HG03442 (cell line): ENCODE measurements around the gene TDRD5.
"Not testable (repeated sequence)": the region's sequence is repeated elsewhere in the genome, so short reads cannot be mapped to it uniquely, and the experiment has no call there.

Source experiments
- ATAC-seq: cut with Tn5 transposase; IDR thresholded peaks from one replicate; pipeline ENCODE4 v1.9.1; 2021; ENCODE audit warnings: mild to moderate bottlenecking, moderate library complexity; ENCODE audit not compliant: unreplicated experiment

The TDRD5 gene

GRCh38 chr1:179599623-179600249 lies 8.1 kb downstream of the TDRD5 start:
- no peak for ATAC-seq

GRCh38 chr1:179601093-179601492 lies 9.5 kb downstream of the TDRD5 start:
- ATAC-seq: no peak

- no peak for ATAC-seq
These were observed 20.7 kb downstream of the TDRD5 start for GRCh38 chr1:179612361-179612760.

GRCh38 chr1:179630719-179631118 lies 39.1 kb downstream of the TDRD5 start:
- no peak for ATAC-seq

GRCh38 chr1:179632868-179633267 lies 41.2 kb downstream of the TDRD5 start:
- ATAC-seq: peak; percentile 73

GRCh38 chr1:179637211-179637860 lies 45.7 kb downstream of the TDRD5 start:
- no peak for ATAC-seq

- no peak for ATAC-seq
These were observed 69.4 kb downstream of the TDRD5 start for GRCh38 chr1:179661018-179661417.

- ATAC-seq: no peak
These were observed 72.2 kb downstream of the TDRD5 start for GRCh38 chr1:179663810-179664209.

- no peak for ATAC-seq
These were observed 86.2 kb downstream of the TDRD5 start for GRCh38 chr1:179677882-179678281.

GRCh38 chr1:179694530-179694929 lies 102.9 kb downstream of the TDRD5 start:
- not testable (repeated sequence) for ATAC-seq

GRCh38 chr1:179702946-179703539 lies 111.4 kb downstream of the TDRD5 start:
- no peak for ATAC-seq

GRCh38 chr1:179706339-179706941 lies 114.8 kb downstream of the TDRD5 start:
- ATAC-seq: no peak

- ATAC-seq: no peak
These were observed 115.8 kb downstream of the TDRD5 start for GRCh38 chr1:179707406-179707805.

GRCh38 chr1:179708434-179709195 lies 117.0 kb downstream of the TDRD5 start:
- ATAC-seq: no peak

GRCh38 chr1:179709841-179710329 lies 118.3 kb downstream of the TDRD5 start:
- ATAC-seq: peak; percentile 72

- no peak for ATAC-seq
These were observed 122.5 kb downstream of the TDRD5 start for GRCh38 chr1:179714159-179714558.

GRCh38 chr1:179714623-179715022 lies 123.0 kb downstream of the TDRD5 start:
- ATAC-seq: no peak

- ATAC-seq: no peak
These were observed 127.6 kb downstream of the TDRD5 start for GRCh38 chr1:179719272-179719671.

- ATAC-seq: no peak
These were observed 136.6 kb downstream of the TDRD5 start for GRCh38 chr1:179728271-179728670.

GRCh38 chr1:179729881-179730280 lies 138.2 kb downstream of the TDRD5 start:
- ATAC-seq: no peak

GRCh38 chr1:179731643-179732042 lies 140.0 kb downstream of the TDRD5 start:
- ATAC-seq: no peak
